Stimulated activated CD8-positive, alpha-beta memory T cell treated with anti-CD3 and anti-CD28 coated beads, Interleukin-4, amount 100 ng/mL, for 48 hours (primary cell): ENCODE results near the gene DCUN1D2.
"Not testable (repeated sequence)": the region's sequence is repeated elsewhere in the genome, so short reads cannot be mapped to it uniquely, and the experiment has no call there.

Source experiments
- DNase-seq: peaks from one replicate; pipeline ENCODE4 v3.0.0-alpha.2; 2020

DCUN1D2 gene

DNA sequence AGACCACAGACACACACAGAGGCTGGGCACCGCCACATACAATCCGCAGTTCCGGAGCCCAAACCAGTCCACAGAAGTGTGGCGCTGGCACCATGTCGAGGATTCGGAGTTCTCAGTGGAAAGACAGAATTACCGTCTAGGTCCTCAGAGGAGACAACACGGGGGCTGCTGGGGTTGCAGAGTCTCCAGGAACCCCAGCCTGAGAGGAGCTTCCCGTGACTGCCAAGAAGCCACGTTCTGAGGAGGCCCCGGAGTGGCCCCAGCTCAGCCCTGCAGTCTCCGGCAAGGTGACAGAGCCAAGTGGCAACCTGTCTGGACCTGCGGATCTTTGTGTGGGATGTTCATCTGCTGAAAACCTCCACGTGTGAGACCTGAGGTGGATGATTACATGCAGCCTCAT, 29.9 kb downstream of the DCUN1D2 start:
- DNase-seq, result no peak

DNA sequence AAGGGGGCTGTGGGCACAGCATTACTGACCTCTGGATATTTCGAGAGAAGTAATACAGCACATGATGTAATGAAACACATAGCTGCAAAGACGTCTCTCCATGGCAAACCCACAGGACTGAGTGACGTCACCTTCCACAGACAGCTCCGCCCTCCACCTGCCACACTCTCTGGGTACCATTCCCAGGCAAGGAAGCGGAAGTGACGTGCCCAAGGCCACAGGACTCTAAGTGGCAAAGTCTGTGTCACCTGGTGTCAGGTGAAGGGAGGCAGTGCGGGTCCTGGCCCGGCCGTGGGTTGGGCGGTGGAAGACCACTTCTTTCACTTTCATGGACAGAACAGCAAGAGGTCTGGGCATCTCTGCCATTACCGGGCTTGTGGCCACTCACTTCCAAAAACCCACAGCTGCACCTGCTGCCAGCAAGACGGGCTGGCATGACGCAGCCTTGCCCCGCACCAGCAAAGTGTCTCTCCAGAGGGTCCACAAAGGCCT, 30.4 kb downstream of the DCUN1D2 start:
- no peak for DNase-seq

DNA sequence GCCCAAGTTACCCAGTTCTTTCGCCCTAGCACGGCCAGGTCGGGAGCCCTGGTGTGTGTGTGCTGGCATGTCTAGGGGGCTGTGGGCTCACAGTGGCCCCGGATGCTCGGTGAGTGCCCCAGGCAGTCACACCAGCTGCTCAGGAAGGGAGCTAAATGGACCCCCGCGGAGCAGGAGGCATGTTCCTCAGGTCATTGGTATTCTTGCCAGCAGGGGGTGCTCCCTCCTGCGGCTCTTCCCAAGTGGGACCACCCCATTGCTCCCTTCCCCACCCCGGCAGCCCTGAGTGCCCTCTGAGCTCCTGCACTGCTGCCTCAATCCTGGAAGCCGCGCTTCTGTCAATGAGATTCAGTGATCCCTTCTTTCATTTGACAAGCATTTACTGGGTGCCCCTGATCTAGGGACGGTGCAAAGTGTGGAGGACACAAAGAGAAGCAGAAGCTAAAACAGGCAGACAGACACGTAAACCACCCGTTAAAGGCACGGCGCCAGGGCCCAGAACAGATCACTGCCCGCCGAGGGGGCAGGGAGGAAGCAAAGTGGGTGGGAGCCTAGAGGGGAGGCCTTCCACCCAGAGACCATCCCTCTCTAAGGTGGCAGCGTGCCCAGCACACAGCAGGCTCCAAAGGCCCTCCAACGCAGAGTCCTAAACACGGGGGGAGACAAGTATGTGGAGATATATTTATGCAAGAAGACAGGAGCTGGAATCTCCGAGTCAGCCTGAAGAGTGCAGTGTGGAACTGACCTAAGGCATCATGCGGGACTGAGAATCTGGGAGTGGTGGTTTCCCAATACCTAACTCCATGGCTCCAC, 32.1 kb downstream of the DCUN1D2 start:
- no peak for DNase-seq

DNA sequence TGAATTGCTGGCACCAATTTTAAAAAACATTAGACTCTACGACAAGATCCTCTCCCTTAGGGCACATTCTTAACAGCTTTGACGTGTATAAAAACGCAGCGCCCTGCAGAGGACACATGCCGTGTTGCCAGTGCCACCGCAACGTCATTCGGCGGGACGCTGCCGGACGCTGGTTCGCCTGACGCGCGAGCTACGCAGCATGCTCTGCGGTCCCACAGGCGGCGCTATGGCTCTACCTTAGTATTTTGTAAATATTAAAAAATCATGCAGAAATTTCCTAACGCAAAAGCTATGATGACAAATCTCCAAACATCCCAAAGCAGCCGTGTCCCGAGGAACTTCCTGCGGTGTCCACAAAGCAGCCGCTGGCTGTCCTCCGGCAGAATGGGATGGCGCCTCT, 33.0 kb downstream of the DCUN1D2 start:
- no peak for DNase-seq

DNA sequence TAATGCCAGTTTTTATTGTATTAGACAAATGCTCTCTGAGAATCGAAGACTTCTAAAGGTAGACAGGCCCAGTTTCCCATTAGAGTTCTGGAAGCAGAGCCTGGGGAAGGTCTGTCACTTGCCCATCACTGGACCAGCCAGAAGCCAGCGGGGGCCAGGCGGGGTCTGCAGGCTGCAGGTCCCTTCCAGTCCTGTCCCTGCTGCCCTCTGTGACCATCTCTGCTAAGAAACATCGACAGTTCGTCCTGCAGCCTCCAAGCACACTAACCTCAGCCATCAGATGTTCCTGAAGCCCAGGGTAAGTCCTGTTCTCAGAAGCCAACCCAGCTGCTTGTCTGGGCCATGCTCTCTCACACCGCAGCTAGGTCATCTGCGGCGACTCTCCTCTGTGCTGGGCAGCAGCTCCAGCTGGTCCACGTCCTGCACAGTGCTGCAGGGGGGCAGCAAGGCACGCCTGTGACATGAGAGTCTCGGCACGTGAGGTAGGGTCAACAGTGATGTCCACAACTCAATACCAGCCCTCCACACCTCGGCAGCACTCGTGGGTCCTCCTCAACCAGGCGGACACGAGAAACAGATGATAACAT, 34.3 kb downstream of the DCUN1D2 start:
- no peak for DNase-seq

- no peak for DNase-seq
These were observed 35.1 kb downstream of the DCUN1D2 start for GRCh38 chr13:113455384-113455783.

DNA sequence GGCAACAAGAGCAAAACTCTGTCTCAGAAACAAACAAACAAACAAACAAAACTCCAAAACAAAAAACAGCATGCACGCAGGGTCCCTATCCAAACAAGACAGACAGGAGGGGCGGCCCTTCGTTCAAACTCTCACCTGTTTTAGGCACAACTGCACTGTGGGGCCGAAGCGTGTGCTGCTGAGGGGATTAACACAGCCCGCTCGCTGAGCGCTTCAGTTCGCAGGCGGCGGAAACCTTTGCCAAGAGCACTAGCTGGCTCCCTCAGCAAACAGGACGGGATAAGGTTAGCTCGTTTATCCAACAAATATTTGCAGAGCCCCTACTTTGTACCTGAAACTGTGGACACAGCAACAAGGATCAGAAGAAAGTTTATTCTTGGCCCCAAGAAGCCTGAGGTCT, 35.6 kb downstream of the DCUN1D2 start:
- no peak for DNase-seq

- DNase-seq, result no peak
These were observed 37.3 kb downstream of the DCUN1D2 start, which contains the start of gene ADPRHL1 for GRCh38 chr13:113452942-113453901. Gene ADPRHL1, minus strand, starts transcription at chr13:113453488. Its CDS starts 51 bp downstream, at chr13:113453437.

GRCh38 chr13:113452466-113452865, 38.0 kb downstream of the DCUN1D2 start:
- DNase-seq, result no peak

DNA sequence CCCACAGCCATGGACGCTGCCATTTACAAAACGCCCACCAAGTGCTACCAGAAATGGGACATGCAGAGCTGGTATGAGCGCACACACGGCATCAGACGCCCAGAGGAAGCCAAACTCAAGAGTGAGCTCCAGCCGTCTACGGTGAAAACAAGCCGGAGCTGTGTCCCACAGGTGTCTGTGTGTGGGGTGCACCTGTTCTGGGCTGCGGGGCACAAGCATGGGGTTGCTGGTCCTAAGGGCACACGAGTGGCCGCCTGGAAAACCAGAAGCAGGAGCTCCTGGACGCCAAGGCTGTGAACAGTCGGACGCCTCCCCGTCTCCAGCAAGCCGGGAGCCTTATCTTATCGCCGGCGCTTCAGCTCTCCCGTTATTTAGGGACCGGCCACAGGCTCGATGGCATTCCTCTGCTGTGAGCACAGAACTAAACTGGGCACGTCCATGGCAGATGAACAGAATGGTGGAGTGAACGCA, 38.5 kb downstream of the DCUN1D2 start:
- DNase-seq, result no peak

DNA sequence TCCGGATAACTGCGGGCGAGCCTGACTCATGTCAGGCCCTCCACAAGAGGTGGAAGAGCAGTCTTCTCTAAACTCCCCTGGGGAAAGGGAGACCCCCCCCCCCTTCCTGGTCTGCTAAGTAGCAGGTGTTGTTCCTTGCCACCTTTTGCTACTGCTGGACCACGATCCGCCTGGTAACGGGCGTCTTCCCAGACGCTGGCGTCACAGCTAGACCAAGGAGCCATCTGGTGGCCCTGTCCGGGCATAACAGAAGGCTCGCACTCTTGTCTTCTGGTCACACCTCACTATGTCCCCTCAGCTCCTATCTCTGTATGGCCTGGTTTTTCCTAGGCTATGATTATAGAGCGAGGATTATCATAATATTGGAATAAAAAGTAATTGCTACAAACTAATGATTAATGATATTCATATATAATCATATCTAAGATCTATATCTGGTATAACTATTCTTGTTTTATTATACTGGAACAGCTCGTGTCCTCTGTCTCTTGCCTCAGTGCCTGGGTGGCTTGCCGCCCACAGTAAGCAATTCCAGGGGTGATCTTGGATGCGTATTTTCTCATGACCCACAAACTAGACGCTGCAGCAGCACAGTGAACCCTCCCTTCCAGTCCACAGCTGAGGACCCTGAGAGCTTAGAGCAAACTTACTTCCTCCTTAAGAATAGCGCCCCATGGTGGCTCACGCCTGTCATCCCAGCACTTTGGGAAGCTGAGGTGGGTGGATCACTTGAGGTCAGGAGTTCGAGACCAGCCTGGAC, 39.5 kb downstream of the DCUN1D2 start:
- DNase-seq, result not testable (repeated sequence)

DNA sequence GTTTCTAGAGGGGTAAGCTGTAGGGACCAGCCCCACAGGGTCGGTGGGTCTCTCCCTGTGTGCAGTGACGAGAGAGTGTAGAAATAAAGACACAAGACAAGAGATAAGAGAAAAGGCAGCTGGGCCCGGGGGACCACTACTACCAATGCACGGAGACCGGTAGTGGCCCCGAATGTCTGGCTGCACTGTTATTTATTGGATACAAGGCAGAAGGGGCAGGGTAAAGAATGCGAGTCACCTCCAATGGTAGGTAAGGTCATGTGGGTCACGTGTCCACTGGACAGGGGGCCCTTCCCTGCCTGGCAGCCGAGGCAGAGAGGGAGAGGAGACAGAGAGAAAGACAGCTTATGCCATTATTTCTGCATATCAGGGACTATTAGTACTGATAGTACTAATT, 40.2 kb downstream of the DCUN1D2 start:
- not testable (repeated sequence) for DNase-seq

DNA sequence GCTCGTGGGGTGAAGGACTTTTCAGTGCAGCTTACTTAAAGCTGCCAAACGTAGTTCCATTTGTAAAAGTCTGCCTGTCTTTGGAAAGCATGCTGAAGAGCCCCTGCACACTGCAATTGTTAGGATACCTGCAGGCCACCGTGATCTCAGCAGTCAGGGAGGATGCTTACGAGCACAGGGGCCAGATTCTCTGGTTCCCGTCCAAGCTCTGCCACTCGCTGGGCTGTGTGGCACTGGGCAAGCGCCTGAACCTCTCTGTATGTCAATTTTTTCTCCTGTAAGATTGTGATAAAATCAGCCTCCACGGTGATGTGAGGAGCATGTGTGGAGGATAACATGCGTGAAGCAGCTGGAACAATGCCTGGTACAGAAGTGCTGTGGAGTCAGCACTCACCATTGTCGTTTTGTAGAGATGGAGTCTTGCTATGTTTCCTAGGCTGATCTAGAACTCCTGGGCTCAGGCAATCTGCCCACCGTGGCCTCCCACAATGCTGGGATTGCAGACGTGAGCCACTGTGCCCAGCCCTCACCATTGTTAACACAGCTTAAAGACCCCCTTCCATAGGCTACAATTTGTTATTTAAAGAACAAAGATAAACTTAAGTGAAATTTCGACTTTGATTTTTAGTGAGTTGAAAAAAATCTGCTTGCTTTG, 40.7 kb downstream of the DCUN1D2 start:
- DNase-seq, result no peak

GRCh38 chr13:113448885-113449692, 41.4 kb downstream of the DCUN1D2 start:
- peak; percentile 30 for DNase-seq

GRCh38 chr13:113448545-113448884, 42.0 kb downstream of the DCUN1D2 start:
- no peak for DNase-seq

DNA sequence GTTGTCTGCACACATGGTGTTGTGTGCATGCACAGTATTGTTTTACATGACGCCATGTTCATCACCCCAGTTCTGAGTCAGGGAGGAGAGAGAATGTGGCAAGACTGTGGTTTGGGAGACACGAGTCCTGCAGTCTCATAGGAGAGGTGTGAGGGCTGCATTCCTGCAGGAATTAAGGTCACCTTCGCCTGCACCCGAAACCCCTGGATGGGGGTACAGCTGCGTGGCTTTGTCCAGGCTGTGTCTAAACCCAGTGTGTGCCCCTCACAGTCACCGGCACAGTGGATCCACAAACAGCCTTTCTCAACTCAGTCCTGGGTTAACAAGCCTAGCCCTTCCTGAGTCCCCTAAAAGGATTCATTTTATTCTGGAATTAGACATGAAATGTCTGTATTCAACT, 42.9 kb downstream of the DCUN1D2 start:
- DNase-seq, result no peak

DNA sequence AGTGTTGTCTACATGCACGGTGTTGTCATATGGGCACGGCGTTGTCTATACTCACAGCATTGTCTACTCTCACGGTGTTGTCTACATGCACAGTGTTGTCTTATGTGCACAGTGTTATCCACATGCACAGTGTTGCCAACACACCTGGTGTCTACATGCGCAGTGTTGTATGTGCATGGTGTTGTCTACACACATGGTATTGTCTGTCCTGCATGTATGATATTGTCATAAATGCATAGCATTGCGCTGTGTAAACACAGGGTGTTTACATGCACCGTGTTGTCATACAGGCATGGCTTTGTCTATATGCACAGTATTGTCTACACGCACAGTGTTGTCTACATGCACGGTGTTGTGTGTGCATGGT, 44.0 kb downstream of the DCUN1D2 start:
- DNase-seq, result no peak

- no peak for DNase-seq
These were observed 44.6 kb downstream of the DCUN1D2 start for GRCh38 chr13:113445791-113446487.

DNA sequence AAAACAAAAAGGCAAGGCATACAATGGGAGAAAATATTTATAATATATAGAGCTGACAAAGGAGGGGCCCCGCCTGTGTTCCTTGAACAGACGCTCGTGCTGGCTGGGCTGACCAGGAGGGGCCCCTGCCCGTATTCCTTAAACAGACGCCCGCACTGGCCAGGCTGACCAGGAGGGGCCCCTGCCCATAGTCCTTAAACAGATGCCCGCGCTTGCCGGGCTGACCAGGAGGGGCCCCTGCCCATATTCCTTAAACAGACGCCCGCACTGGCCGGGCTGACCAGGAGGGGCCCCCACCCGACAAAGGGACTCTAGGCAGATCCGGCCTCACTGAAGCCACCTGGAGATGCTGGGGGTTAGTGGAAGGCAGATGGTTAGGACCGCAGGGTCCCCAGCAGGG, 46.5 kb downstream of the DCUN1D2 start:
- no peak for DNase-seq

- no peak for DNase-seq
These were observed 47.5 kb downstream of the DCUN1D2 start for GRCh38 chr13:113442985-113443362.
